OCI-LY1 (cell line): ENCODE results near the gene SMIM30.

ENCODE experiments used
- H2AFZ ChIP-seq: fragments of 200-600 bp; sonication (generic), shearing (Covaris generic); 2 replicates; pipeline ENCODE4 v1.6.0; 2014; ENCODE audit warnings: antibody characterized with exemption, mild to moderate bottlenecking, low read length
- H3F3A ChIP-seq: fragments of 200-600 bp; sonication (generic), shearing (Covaris generic); 2 replicates; pipeline ENCODE4 v1.6.0; 2014; ENCODE audit warnings: mild to moderate bottlenecking, antibody characterized with exemption, low read length, moderate library complexity; ENCODE audit not compliant: insufficient read depth
- H3K27ac ChIP-seq: fragments of 200-600 bp; sonication (generic); 2 replicates; pipeline ENCODE4 v1.5.1; 2014; ENCODE audit warnings: low read length, mixed run types, mild to moderate bottlenecking, low read depth; ENCODE audit not compliant: poor library complexity, severe bottlenecking
- H3K27me3 ChIP-seq: fragments of 200-600 bp; sonication (generic); 2 replicates; pipeline ENCODE4 v1.6.0; 2014; ENCODE audit warnings: antibody characterized with exemption, mild to moderate bottlenecking, low read length, moderate library complexity; ENCODE audit not compliant: insufficient read depth
- H3K36me3 ChIP-seq: fragments of 200-600 bp; sonication (generic); 2 replicates; pipeline ENCODE4 v1.6.1; 2014; ENCODE audit warnings: mild to moderate bottlenecking, antibody characterized with exemption, low read length, moderate library complexity, mixed read lengths; ENCODE audit not compliant: insufficient read depth
- H3K4me1 ChIP-seq: fragments of 200-600 bp; sonication (generic); 2 replicates; pipeline ENCODE4 v1.5.1; 2014; ENCODE audit warnings: mild to moderate bottlenecking, low read length, moderate library complexity; ENCODE audit not compliant: insufficient read depth, severe bottlenecking
- H3K4me2 ChIP-seq: fragments of 200-600 bp; sonication (generic), shearing (Covaris generic); 2 replicates; pipeline ENCODE4 v1.6.1; 2014; ENCODE audit warnings: low read length
- H3K4me3 ChIP-seq: fragments of 200-600 bp; sonication (generic); 2 replicates; pipeline ENCODE4 v1.5.1; 2014; ENCODE audit warnings: low read length, low read depth, mild to moderate bottlenecking, mixed read lengths; ENCODE audit not compliant: poor library complexity, severe bottlenecking
- H3K79me2 ChIP-seq: fragments of 200-600 bp; shearing (Covaris generic); 2 replicates; pipeline ENCODE4 v1.6.1; 2016; ENCODE audit warnings: mixed run types, low read length, mixed read lengths; ENCODE audit not compliant: insufficient read depth
- H3K9ac ChIP-seq: fragments of 200-600 bp; sonication (generic), shearing (Covaris generic); 2 replicates; pipeline ENCODE4 v1.6.1; 2014; ENCODE audit warnings: mild to moderate bottlenecking, low read length, mixed read lengths
- H3K9me2 ChIP-seq: fragments of 200-600 bp; sonication (generic), shearing (Covaris generic); 2 replicates; pipeline ENCODE4 v1.6.1; 2014; ENCODE audit warnings: low read depth, mild to moderate bottlenecking, low read length, mixed read lengths
- H3K9me3 ChIP-seq: fragments of 200-600 bp; shearing (Covaris generic); 2 replicates; pipeline ENCODE4 v1.6.1; 2014; ENCODE audit warnings: low read length, mixed read lengths
- H4K20me1 ChIP-seq: fragments of 200-600 bp; sonication (generic), shearing (Covaris generic); 2 replicates; pipeline ENCODE4 v1.6.0; 2016; ENCODE audit warnings: mild to moderate bottlenecking, low read length; ENCODE audit not compliant: insufficient read depth
- EZH2 ChIP-seq: fragments of 200-600 bp; sonication (generic), shearing (Covaris generic); IDR thresholded peaks from 2 replicates; pipeline ENCODE4 v1.8.0; 2017; ENCODE audit warnings: borderline replicate concordance, mixed run types, mild to moderate bottlenecking, antibody characterized with exemption, low read length, moderate library complexity, mixed read lengths
- TF ChIP-seq, protein P1 (sequence below): fragments of 200-600 bp; sonication (generic), shearing (Covaris generic); IDR thresholded peaks from 2 replicates; pipeline ENCODE4 v1.5.1; 2017; ENCODE audit warnings: mild to moderate bottlenecking, antibody characterized with exemption, low read length, moderate library complexity, mixed read lengths

SMIM30 gene

DNA sequence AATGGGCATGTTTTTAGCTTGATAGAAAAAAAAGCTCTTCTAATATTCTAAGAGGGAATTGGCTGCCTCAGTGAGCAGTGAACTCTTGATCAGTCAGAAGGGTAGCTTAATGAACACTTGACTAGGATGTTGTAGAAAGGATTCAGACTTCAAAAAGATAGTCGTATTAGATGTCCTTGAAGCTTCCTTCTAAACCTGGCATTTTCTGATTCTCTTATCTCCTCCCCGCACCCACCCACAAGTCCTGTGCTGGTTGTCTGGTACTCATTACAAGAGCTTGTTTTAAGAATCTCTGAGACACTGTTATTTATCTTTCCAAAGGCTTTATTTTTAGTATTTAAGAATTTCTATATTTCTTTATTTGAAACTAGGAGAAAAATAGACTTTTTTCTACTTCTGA, 7.4 kb upstream of the SMIM30 start:
- no peak overlapping the region for H2AFZ ChIP-seq
- H3K9me3 ChIP-seq, result no peaks in the 10 kb centered on the region
- no peaks in the 10 kb centered on the region for H3K9me2 ChIP-seq
- no peak overlapping the region for H3K4me3 ChIP-seq
- H3K4me2 ChIP-seq, result no peak overlapping the region
- no peak overlapping the region for H3K9ac ChIP-seq
- peaks cover 33% of the 10 kb centered on the region for H3K4me1 ChIP-seq
- H3F3A ChIP-seq, result no peaks in the 10 kb centered on the region
- H3K36me3 ChIP-seq, result no peaks in the 10 kb centered on the region
- no peaks in the 10 kb centered on the region for H4K20me1 ChIP-seq
- no peaks in the 10 kb centered on the region for H3K27me3 ChIP-seq
- no peak overlapping the region for H3K27ac ChIP-seq
- TF ChIP-seq, protein P1, sequence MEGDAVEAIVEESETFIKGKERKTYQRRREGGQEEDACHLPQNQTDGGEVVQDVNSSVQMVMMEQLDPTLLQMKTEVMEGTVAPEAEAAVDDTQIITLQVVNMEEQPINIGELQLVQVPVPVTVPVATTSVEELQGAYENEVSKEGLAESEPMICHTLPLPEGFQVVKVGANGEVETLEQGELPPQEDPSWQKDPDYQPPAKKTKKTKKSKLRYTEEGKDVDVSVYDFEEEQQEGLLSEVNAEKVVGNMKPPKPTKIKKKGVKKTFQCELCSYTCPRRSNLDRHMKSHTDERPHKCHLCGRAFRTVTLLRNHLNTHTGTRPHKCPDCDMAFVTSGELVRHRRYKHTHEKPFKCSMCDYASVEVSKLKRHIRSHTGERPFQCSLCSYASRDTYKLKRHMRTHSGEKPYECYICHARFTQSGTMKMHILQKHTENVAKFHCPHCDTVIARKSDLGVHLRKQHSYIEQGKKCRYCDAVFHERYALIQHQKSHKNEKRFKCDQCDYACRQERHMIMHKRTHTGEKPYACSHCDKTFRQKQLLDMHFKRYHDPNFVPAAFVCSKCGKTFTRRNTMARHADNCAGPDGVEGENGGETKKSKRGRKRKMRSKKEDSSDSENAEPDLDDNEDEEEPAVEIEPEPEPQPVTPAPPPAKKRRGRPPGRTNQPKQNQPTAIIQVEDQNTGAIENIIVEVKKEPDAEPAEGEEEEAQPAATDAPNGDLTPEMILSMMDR, result no peak
- TF ChIP-seq EZH2, result no peak
- no peaks in the 10 kb centered on the region for H3K79me2 ChIP-seq

DNA sequence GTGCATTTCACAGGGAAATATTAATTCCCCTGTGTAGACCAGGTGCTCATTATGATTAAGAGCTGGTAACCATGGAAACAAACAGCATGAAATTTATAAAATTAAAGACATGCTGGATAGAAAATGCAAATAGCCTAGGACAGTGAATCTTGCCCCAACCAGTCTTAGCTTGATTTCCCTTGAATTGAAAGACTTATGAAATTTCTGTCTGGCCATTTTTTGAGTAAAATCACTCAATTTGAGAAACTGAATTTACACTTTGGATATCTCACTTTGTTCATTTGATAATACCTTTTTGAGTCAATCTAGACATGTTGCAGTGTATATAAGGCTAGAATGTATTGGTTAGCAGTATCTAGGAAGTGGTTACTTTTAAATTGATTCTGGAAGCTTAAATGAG, 4.4 kb upstream of the SMIM30 start:
- no peaks in the 10 kb centered on the region for H3F3A ChIP-seq
- 0 out of 2 replicates have a peak overlapping the region, but pooled peaks have one; percentile 2 for H3K4me2 ChIP-seq
- H4K20me1 ChIP-seq, result no peaks in the 10 kb centered on the region
- H3K27me3 ChIP-seq, result no peaks in the 10 kb centered on the region
- peak overlapping the region; percentile 43 for H2AFZ ChIP-seq
- no peak overlapping the region for H3K4me3 ChIP-seq
- no peak for TF ChIP-seq EZH2
- TF ChIP-seq, protein P1, result no peak
- no peak overlapping the region for H3K9ac ChIP-seq
- H3K9me2 ChIP-seq, result no peaks in the 10 kb centered on the region
- no peaks in the 10 kb centered on the region for H3K36me3 ChIP-seq
- H3K4me1 ChIP-seq, result peaks cover 58% of the 10 kb centered on the region
- H3K9me3 ChIP-seq, result no peaks in the 10 kb centered on the region
- peak overlapping the region; percentile 28 for H3K27ac ChIP-seq
- H3K79me2 ChIP-seq, result no peaks in the 10 kb centered on the region

DNA sequence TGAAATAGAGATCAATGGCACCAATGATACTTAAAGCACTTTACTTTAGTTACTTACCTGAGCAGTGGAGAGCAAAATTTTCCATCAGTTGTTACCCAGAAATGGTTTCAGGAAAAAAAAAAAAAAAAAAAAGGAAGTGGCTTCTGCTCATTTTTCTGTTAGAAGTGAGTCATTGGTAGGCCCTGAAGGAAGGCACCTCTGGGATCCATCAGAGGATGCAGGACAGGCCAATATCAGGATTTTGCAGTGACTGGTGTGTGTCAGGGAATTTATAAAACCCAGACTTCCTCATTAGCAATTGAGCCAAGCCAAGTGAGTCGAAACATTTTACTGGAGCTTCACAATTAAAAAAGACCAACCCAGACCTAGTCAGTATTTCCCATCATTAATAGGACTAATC, 2.3 kb upstream of the SMIM30 start:
- Histone ChIP-seq H3K27ac (peak overlapping the region; percentile 21), H3K9me3 (no peaks in the 10 kb centered on the region), H3F3A (no peaks in the 10 kb centered on the region), H3K36me3 (no peaks in the 10 kb centered on the region), H2AFZ (no peak overlapping the region), H3K9ac (no peak overlapping the region), H3K4me1 (peaks cover 63% of the 10 kb centered on the region), H3K4me2 (no peak overlapping the region), H3K27me3 (no peaks in the 10 kb centered on the region), H4K20me1 (no peaks in the 10 kb centered on the region), H3K9me2 (no peaks in the 10 kb centered on the region), H3K79me2 (no peaks in the 10 kb centered on the region), H3K4me3 (no peak overlapping the region)
- TF ChIP-seq EZH2, result no peak
- TF ChIP-seq, protein P1, result no peak
